ENCODE results near the gene PARP6. TPM values are rescaled to one million over a fixed set of nuclear protein-coding genes. Genes with fewer than 3 reads are reported as not detected.
A peak's percentile ranks its signal among the peaks of the same experiment; 100 is the strongest.

Gene PARP6
- total and polyA plus RNA-seq, 9 of the 15 experiments (the other 6 are each of a cell fraction or from before 2014, with no cell fraction given) = 14.8 to 83.2 (median 28.3) TPM

- TF ChIP-seq MNT (conservative IDR thresholded peaks at IDR 0.05) = peak in 1 of 2 experiments; percentile 27; a peak in 1 of 4 replicates
- TF ChIP-seq MYC (IDR thresholded peaks at IDR 0.05; ENCODE audit: low read depth, low read length) = peak; percentile 58; the same call in 1 of the 2 replicates
- no peak for TF ChIP-seq MYC (CRISPR knock-in tag; IDR thresholded peaks at IDR 0.05; ENCODE audit: borderline replicate concordance, low read depth)
- 0 out of 2 replicates have a peak, but pooled peaks have one; percentile 30 for TF ChIP-seq LCOR (CRISPR knock-in tag; IDR thresholded peaks at IDR 0.05)
- TF ChIP-seq VEZF1 (CRISPR knock-in tag; IDR thresholded peaks at IDR 0.05) = peak; percentile 71
- peak; percentile 74; the same call in 1 of the 2 replicates for TF ChIP-seq CUX1 (CRISPR knock-in tag; IDR thresholded peaks at IDR 0.05)
- TF ChIP-seq MTA1 (IDR thresholded peaks at IDR 0.05; ENCODE audit: borderline replicate concordance) = peak; percentile 31; the same call in 1 of the 2 replicates
- TF ChIP-seq POLR2A (conservative IDR thresholded peaks at IDR 0.05) = peak; percentile 88
- peak in 1 of 2 experiments; percentile 37; a peak in 1 of 4 replicates for TF ChIP-seq NRF1 (conservative IDR thresholded peaks at IDR 0.05 in 1 of 2, IDR thresholded peaks at IDR 0.05 in 1 of 2)
- peak; percentile 81 for TF ChIP-seq ARID1B (IDR thresholded peaks at IDR 0.05)
- no peak for TF ChIP-seq POU5F1 (IDR thresholded peaks at IDR 0.05; ENCODE audit: borderline replicate concordance, low read depth, low read length, partially characterized antibody)
- TF ChIP-seq NEUROD1 (IDR thresholded peaks at IDR 0.05; ENCODE audit: borderline replicate concordance, low read depth, low read length, partially characterized antibody) = peak; percentile 81
- TF ChIP-seq BRD4 (IDR thresholded peaks at IDR 0.05) = 0 out of 2 replicates have a peak, but pooled peaks have one; percentile 27
- no peak for TF ChIP-seq SMAD2 (IDR thresholded peaks at IDR 0.05; ENCODE audit: low read depth, low read length)
- peak; percentile 35 for TF ChIP-seq BRD9 (IDR thresholded peaks at IDR 0.05; ENCODE audit: low read depth, partially characterized antibody)
- peak; percentile 96 for TF ChIP-seq CTBP1 (IDR thresholded peaks at IDR 0.05; ENCODE audit: borderline replicate concordance)
- no peak for TF ChIP-seq ZBTB8A (IDR thresholded peaks at IDR 0.05; ENCODE audit: partially characterized antibody)
- peak; percentile 47 for TF ChIP-seq HES1 (IDR thresholded peaks at IDR 0.05; ENCODE audit: low read depth)
These were observed 35.1 kb downstream of the PARP6 start (continued) for GRCh38 chr15:72237029-72237852.
